NCI-H2196 (cell line): Measurements from ENCODE around the gene B3GAT1.
A peak's percentile ranks its signal among the peaks of the same experiment; 100 is the strongest.
"Not testable (repeated sequence)": the region's sequence is repeated elsewhere in the genome, so short reads cannot be mapped to it uniquely, and the experiment has no call there.

Experiments used
- DNase-seq: peaks from one replicate; lab custom pipeline; 2025; ENCODE audit not compliant: unreplicated experiment; lab: John Stamatoyannopoulos, UW

The B3GAT1 gene

DNA sequence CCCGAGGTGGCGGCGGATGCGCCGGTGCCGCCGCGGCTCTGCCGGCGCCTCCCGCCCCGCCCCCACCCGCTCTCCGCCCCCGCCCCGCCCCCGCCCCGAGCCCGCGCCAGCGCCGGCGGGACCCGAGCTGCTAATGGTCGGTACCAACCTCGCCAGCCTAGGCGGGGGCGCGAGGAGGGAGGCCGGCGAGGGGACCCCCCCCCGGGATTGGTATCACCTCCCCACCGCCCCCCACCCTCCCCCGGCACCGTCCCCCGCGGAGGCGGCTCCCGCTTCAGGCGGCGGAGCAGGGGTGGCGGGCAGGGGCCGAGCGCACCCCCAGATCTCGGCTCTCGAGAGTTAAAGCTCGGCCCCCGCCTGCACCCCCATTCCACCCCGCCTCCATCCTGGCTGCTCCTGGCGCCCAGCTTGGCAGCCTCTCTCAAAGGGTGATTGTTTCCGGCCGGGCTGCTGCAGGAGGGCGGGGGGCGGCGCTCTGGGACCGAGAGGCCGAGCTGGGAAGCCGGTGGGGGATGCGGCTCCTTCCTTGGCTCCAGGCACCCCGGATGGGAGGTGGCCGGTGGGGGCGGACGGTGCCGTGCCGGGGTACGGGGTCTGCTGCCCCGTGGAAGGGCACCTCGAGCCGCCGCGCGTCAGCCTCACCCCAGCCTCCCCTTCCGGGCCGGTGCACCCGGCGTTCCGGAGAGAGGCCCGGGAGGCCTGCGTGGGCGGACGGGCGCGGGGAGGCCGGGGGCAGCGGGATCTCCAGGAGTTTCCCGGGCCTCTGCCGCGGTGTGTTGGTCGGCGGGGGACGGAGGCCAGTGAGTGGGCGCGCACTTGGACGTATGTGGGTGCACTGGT is at the start of gene B3GAT1:
TSS of gene B3GAT1 (minus strand) at position 40 of the 840 bp plus-strand sequence. CDS start 24,583 bp downstream, outside the sequence.
- DNase-seq, result peak; percentile 64

GRCh38 chr11:134461621-134462020 is 49.6 kb upstream of the B3GAT1 start:
- DNase-seq, result no peak

DNA sequence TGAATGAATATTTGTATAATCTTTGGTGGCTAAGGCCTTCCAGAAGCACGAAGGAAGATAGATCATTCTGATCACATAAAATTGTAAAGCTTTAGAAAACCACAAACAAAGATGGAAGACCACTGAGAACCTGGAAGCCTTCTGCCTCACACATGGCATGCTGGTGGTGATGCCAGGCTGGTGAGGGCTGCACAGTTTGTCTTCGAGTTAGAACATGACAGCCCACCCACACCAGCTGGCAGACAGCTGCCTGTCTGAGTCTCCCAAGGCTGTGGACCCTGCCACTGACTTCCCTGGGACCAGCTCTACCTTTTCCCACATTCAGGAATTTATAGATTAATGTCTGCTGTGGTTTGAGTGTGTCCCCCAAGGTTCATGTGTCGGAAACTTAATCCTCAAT is 48.8 kb upstream of the B3GAT1 start:
- no peak for DNase-seq

DNA sequence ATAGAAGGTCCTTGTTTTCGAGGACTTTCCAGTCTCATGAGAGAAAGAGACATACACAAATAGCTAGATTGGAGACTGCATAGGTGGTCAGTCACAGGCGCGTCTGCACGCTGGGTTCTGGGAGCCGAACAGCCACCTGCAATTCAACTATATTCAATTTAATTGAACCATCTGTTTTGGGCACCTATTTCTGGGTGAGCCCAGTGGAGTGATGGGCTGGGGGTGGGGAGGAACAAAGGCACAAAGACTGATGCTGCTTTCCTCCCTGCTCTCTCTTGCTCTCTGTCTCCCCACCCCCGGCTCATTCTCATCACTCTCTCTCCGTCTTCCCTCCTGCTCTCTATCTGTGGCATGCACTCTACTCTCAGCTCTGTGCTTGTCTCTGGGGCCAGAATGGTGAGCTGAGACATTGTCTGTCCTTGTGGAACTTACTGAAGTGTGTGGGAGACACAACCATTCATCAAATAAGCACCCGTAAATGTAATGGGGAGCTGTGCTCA is 48.1 kb upstream of the B3GAT1 start:
- no peak for DNase-seq

GRCh38 chr11:134459246-134460061 is 47.4 kb upstream of the B3GAT1 start:
- no peak for DNase-seq

GRCh38 chr11:134457411-134458007 is 45.5 kb upstream of the B3GAT1 start:
- not testable (repeated sequence) for DNase-seq

DNA sequence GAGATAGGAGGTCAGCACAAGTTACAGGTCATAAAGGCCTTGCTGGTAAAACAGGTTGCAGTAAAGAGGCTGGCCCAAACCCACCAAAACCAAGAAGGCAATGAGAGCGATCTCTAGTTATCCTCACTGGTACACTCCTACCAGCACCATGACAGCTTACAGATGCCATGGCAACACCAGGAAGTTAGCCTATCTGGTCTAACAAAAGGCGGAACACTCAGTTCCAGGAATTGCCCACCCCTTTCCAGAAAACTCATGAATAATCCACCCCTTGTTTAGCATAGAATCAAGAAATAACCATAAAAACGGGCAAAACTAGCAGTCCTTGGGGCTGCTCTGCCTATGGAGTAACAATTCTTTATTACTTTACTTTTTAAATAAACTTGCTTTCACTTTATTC is 43.5 kb upstream of the B3GAT1 start:
- no peak for DNase-seq

- no peak for DNase-seq
These were observed 42.2 kb upstream of the B3GAT1 start for GRCh38 chr11:134454146-134454690.

GRCh38 chr11:134453441-134453840 is 41.4 kb upstream of the B3GAT1 start:
- no peak for DNase-seq

- no peak for DNase-seq
These were observed 40.8 kb upstream of the B3GAT1 start for GRCh38 chr11:134452838-134453155.

- DNase-seq, result no peak
These were observed 40.2 kb upstream of the B3GAT1 start for GRCh38 chr11:134452026-134452837.

DNA sequence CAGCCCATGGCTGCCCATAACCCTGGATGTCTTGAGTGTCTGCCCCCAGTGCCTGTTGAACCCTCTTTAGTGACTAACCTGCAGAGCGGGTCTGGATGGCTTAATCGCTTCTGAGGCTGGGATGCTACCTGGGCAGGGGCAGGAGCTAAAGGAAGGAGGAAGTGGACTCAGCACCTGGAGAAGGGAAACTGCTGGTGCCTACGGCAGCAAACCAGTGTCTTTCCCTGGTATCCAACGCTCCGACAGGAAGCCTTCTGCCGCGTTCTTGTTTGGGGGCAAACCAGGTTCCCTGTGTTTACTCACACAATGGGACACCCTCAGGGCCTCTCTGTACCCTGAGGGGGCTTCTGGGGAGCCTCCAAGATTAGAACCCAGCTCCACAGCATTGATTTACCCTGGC is 38.1 kb upstream of the B3GAT1 start:
- no peak for DNase-seq

GRCh38 chr11:134449713-134450112 is 37.7 kb upstream of the B3GAT1 start:
- DNase-seq, result no peak

DNA sequence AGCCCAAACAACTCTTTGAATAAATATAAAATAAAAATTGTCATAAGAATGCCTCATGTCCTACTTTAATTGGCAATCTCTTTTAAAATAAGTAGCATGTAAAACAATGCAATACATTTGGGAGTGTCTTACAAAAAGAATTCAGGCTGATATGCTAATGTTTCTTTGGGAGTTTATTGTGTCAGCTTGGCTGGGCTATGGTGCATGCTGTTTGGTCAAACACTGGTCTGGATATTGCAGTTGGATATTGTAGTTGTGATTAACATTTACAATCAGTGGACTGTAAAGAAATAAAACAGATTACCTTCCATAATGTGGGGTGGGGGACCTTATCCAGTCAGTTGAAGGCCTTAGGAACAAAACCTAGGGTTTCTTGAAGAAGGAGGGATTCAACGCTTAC is 37.0 kb upstream of the B3GAT1 start:
- DNase-seq, result no peak

DNA sequence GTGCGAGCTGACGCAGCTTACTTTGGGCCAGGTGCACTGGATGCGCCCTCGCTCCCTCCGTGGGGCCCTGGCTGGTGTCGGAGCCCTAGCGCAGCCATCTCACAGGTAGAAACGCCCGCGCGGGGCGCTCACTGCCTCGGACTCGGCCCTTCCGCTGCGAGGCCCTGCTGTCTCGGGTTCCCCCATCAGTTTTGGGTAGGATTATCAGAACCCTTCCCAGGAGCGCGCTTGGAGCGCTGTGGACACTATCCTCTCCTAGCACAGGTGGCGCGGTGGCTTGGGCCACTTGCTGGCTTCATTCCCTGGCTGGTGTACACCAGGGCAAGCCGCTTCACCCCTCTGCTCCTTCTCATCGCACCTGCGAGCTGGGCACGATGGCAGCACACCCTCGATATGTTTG is 35.7 kb upstream of the B3GAT1 start:
- no peak for DNase-seq

DNA sequence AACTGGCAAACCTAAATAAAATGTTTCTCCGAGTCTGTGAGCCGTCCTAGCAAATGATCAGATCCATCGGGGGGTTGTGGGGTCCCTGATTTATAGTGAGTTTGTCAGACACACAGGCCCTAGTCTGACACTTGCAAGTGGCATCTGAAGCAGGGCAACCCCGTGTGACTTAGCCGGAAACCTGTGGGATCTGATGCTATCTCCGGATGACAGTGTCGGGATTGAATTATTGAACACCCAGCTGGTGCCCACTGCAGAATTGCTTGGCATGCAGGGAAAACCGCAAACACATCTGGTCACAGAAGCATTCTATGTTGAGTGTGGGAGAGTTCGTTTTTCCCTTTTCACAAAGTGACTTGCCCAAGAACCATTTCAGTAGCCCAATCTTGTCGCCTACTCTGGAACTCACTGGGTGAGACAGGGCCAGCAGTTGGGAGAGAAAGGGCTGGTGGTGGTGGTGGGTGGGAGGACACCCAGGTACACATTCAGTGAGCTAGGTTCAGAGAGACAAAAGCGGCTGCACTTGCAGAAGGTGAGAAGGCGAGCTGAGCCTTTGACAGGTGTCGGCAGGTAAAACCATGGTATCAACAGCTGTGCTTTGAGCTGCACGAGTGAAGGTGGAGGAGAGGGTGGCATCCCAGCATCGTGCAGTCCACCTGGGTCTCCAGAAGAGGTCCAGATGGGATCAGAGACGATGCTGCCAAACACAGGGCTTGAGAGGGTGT is 33.7 kb upstream of the B3GAT1 start:
- DNase-seq, result no peak

DNA sequence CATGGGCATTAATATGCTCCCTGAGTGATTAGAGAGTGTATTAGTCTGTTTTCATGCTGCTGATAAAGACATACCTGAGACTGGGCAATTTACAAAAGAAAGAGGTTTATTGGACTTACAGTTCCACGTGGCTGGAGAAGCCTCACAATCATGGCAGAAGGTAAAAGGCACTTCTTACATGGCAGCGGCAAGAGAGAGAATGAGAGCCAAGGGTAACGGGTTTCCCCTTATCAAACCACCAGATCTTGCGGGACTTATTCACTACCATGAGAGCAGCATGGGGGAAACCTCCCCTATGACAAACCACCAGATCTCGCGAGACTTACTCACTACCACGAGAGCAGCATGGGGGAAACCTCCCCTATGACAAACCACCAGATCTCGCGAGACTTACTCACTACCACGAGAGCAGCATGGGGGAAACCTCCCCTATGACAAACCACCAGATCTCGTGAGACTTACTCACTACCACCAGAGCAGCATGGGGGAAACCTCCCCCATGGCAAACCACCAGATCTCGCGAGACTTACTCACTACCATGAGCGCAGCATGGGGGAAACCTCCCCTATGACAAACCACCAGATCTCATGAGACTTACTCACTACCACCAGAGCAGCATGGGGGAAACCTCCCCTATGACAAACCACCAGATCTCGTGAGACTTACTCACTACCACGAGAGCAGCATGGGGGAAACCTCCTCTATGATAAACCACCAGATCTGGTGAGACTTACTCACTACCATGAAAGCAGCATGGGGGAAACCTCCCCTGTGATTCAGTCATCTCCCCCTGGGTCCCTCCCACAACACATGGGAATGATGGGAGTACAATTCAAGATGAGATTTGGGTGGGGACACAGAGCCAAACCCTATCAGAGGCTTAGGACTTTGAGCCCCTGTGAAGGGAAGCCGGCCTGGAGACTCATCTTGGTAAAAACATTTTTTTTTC is 32.4 kb upstream of the B3GAT1 start:
- DNase-seq, result not testable (repeated sequence)

DNA sequence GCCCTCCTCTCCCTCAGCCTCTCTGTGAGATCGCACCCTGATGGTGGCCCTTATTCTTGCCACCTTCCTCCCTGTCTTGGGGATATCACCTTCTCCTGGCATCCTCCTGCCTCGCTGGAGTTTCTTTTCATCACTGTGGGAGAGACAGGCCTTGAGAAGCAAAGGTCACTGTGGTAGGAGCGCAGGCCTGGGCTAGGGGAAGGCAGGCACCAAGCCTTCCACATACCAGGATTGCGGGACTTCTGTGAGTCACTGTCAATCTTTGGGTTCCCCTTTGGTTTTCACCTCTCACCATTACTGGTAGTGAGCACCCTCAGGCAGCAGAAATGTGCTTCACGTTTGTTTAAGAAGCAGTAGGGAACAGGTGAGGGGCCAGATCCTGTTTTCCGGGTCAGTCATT is 31.2 kb upstream of the B3GAT1 start:
- DNase-seq, result no peak

DNA sequence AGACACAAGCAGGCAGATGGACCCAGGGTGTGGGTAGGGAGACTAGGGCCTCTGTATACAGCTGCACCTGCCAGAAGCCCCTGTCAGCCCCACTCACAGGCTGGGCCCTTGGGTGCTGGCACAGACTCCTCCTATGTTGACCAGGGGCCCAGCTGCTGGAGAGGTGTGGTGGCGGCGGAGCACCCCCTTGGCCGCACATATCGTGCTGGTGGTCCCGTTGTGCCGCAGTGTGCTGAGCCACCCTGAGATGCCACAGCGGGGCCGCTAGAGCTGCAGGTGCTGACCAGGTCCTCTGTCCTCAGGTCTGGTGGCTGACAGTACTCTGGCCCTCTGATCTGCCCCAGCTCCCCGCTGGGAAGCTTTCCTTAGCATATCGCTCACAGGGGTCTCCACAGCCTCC is 30.2 kb upstream of the B3GAT1 start:
- no peak for DNase-seq
